Fibroblast of the aortic adventitia (primary cell): Measurements from ENCODE around the gene ATXN7L1. TPM values are rescaled to one million over a fixed set of nuclear protein-coding genes. Genes with fewer than 3 reads are reported as not detected.

ENCODE experiments used
- DNase-seq: peaks from one replicate; pipeline ENCODE4 v3.0.0-alpha.2; 2010; ENCODE audit warnings: low read depth
- H3K4me3 ChIP-seq: 2 replicates; pipeline ENCODE4 v1.5.1; 2011; ENCODE audit warnings: low read depth, mild to moderate bottlenecking, control low read depth, low read length, moderate library complexity
- CTCF ChIP-seq: IDR thresholded peaks from 2 replicates; pipeline ENCODE4 v1.5.1; 2011; ENCODE audit warnings: mild to moderate bottlenecking, low read length, control low read depth, inconsistent platforms; ENCODE audit not compliant: insufficient read depth
- total RNA-seq: library from RNA; depleted of rRNA; stranded (reverse); fragments of >200 nt; gene quantifications from 2 replicates; pipeline ENCODE4 v1.2.3, GENCODE V29; 2012; ENCODE audit warnings: low replicate concordance

ATXN7L1 gene
- total RNA-seq, 1 donor = 13.8 TPM

- TF ChIP-seq CTCF = no peak
- no peak overlapping the region for H3K4me3 ChIP-seq
- no peak for DNase-seq
Observed at GRCh38 chr7:105881439-105881838, 5.0 kb upstream of the ATXN7L1 start.

GRCh38 chr7:105880571-105881330 lies 4.4 kb upstream of the ATXN7L1 start:
- no peak overlapping the region for H3K4me3 ChIP-seq
- TF ChIP-seq CTCF = no peak
- no peak for DNase-seq

- H3K4me3 ChIP-seq = no peak overlapping the region
- no peak for DNase-seq
- no peak for TF ChIP-seq CTCF
Observed at GRCh38 chr7:105879782-105880181, 3.4 kb upstream of the ATXN7L1 start.

GRCh38 chr7:105878746-105879605 lies 2.6 kb upstream of the ATXN7L1 start:
- TF ChIP-seq CTCF = no peak
- DNase-seq = no peak
- H3K4me3 ChIP-seq = no peak overlapping the region

- no peak for DNase-seq
- no peak for TF ChIP-seq CTCF
- peak overlapping the region; percentile 84 for H3K4me3 ChIP-seq
Observed at GRCh38 chr7:105877736-105878135, 1.3 kb upstream of the ATXN7L1 start.

GRCh38 chr7:105876964-105877601 lies 684 bp upstream of the ATXN7L1 start:
- peak overlapping the region; percentile 84 for H3K4me3 ChIP-seq
- peak; percentile 54 for DNase-seq
- TF ChIP-seq CTCF = peak; percentile 22
